GM12878 (cell line): ENCODE results near the gene ENO2. TPM values are rescaled to one million over a fixed set of nuclear protein-coding genes. Genes with fewer than 3 reads are reported as not detected.

Experiments
- CHD4 ChIP-seq: fragments of 200-600 bp; sonication (generic); IDR thresholded peaks from 2 replicates; pipeline ENCODE4 v1.6.1; 2016; ENCODE audit warnings: mild to moderate bottlenecking
- DPF2 ChIP-seq: fragments of 450-650 bp; IDR thresholded peaks from 2 replicates; pipeline ENCODE4 v1.6.1; 2017; ENCODE audit warnings: mild to moderate bottlenecking
- MEF2B ChIP-seq: fragments of 450-650 bp; IDR thresholded peaks from 2 replicates; pipeline ENCODE4 v1.6.1; 2018; ENCODE audit warnings: mild to moderate bottlenecking, moderate library complexity; ENCODE audit not compliant: partially characterized antibody, poor library complexity, severe bottlenecking
- MTA2 ChIP-seq: fragments of 450-650 bp; IDR thresholded peaks from 2 replicates; pipeline ENCODE4 v1.6.1; 2016; ENCODE audit warnings: low read depth, mild to moderate bottlenecking, moderate library complexity
- MXI1 ChIP-seq: fragments of 150-350 bp; IDR thresholded peaks from 2 replicates; pipeline ENCODE4 v1.6.1; 2011; ENCODE audit warnings: low read depth, mild to moderate bottlenecking, inconsistent platforms, low read length, improper control_type of control experiment
- MYC ChIP-seq: IDR thresholded peaks from 2 replicates; pipeline ENCODE4 v1.6.1; 2011; ENCODE audit warnings: mild to moderate bottlenecking, low read length, moderate library complexity, inconsistent platforms; ENCODE audit not compliant: insufficient read depth, insufficient replicate concordance, insufficient read length, severe bottlenecking
- NKRF ChIP-seq: fragments of 450-650 bp; conservative IDR thresholded peaks from 2 replicates; pipeline ENCODE4 v1.6.1; 2017; ENCODE audit warnings: mild to moderate bottlenecking, moderate library complexity
- PBX3 ChIP-seq: IDR thresholded peaks from 2 replicates; pipeline ENCODE4 v1.6.1; 2011; ENCODE audit warnings: mild to moderate bottlenecking, low read depth, low read length, moderate library complexity; ENCODE audit not compliant: insufficient replicate concordance
- POU2F2 ChIP-seq: IDR thresholded peaks from 3 replicates; pipeline ENCODE4 v1.6.1; 2011; ENCODE audit warnings: low read depth, mild to moderate bottlenecking, low read length, borderline replicate concordance
- RAD21 ChIP-seq: IDR thresholded peaks from 2 replicates; pipeline ENCODE4 v1.6.1; 2011; ENCODE audit warnings: mild to moderate bottlenecking, low read depth, low read length, moderate library complexity; ENCODE audit not compliant: insufficient read depth
- SRF ChIP-seq, 2 experiments: IDR thresholded peaks; 2 replicates each; pipeline ENCODE4 v1.6.1; 2011; ENCODE audit warnings: low read depth in 2 of 2, low read length in 2 of 2, mild to moderate bottlenecking in 1 of 2, moderate library complexity in 1 of 2
- TCF7 ChIP-seq: IDR thresholded peaks from 2 replicates; pipeline ENCODE4 v1.6.1; 2014; ENCODE audit warnings: antibody characterized with exemption, borderline replicate concordance
- ZBTB4 ChIP-seq: fragments of 450-650 bp; formaldehyde crosslinking; IDR thresholded peaks from 2 replicates; pipeline ENCODE4 v1.4.0; 2022; ENCODE audit warnings: mild to moderate bottlenecking, moderate library complexity
- ZBTB40 ChIP-seq: fragments of 450-650 bp; IDR thresholded peaks from 2 replicates; pipeline ENCODE4 v1.6.1; 2016; ENCODE audit warnings: mild to moderate bottlenecking, moderate library complexity, borderline replicate concordance
- polyA plus RNA-seq, 11 experiments: library from polyadenylated mRNA; depleted of rRNA in 4 of 11; unstranded in 6 of 11; stranded (reverse) in 5 of 11; fragments of >200 nt; fragmentation: Nextera tagmentation in 4 of 11; fragmentation: Illumina TruSeq in 1 of 11; extraction: Ambion mirVana in 4 of 11; extraction: Trizol in 1 of 11; gene quantifications; 1 replicate in 1 of 11; 2 replicates in 10 of 11; pipeline versions ENCODE4 v1.2.1 to v1.2.3, GENCODE V29; 2011 to 2016; ENCODE audit warnings: inconsistent platforms in 2 of 11, missing spikeins in 2 of 11, low read depth in 1 of 11
- total RNA-seq, 4 experiments: library from RNA; depleted of rRNA in 3 of 4; stranded (reverse); fragments of >200 nt in 3 of 4; fragmentation: Illumina TruSeq in 1 of 4; extraction: Trizol in 1 of 4; gene quantifications; 2 replicates each; pipeline versions ENCODE4 v1.2.1 to v1.2.3, GENCODE V29; 2013 to 2021

ENO2 gene
- total and polyA plus RNA-seq, 10 of the 15 experiments (the other 5 are each of a cell fraction or from before 2014, with no cell fraction given) = 24.8 to 196 (median 43.1) TPM

- TF ChIP-seq MXI1 (peak; percentile 80), MEF2B (no peak), POU2F2 (peak; percentile 52; the same call in 1 of the 3 replicates), RAD21 (peak; percentile 51), MYC (no peak), ZBTB4 (CRISPR knock-in tag) (no peak), DPF2 (no peak), NKRF (peak; percentile 64; the same call in 1 of the 2 replicates), TCF7 (no peak), PBX3 (no peak), MTA2 (no peak), SRF (IDR thresholded peaks at IDR 0.05; ENCODE audit: low read depth in 2 of 2, low read length in 2 of 2) (0 out of 4 replicates have a peak, but pooled peaks of 1 of the 2 experiments have one; percentile 5), CHD4 (no peak), ZBTB40 (no peak)
Observed at GRCh38 chr12:6872073-6873048, 42.0 kb upstream of the ENO2 start (continued).
